ENCODE data around the gene PRPF8. TPM values are rescaled to one million over a fixed set of nuclear protein-coding genes. Genes with fewer than 3 reads are reported as not detected.

PRPF8 gene
- total RNA-seq, 4 donors from 2014 or later, result 176 to 235 (median 194) TPM

DNA sequence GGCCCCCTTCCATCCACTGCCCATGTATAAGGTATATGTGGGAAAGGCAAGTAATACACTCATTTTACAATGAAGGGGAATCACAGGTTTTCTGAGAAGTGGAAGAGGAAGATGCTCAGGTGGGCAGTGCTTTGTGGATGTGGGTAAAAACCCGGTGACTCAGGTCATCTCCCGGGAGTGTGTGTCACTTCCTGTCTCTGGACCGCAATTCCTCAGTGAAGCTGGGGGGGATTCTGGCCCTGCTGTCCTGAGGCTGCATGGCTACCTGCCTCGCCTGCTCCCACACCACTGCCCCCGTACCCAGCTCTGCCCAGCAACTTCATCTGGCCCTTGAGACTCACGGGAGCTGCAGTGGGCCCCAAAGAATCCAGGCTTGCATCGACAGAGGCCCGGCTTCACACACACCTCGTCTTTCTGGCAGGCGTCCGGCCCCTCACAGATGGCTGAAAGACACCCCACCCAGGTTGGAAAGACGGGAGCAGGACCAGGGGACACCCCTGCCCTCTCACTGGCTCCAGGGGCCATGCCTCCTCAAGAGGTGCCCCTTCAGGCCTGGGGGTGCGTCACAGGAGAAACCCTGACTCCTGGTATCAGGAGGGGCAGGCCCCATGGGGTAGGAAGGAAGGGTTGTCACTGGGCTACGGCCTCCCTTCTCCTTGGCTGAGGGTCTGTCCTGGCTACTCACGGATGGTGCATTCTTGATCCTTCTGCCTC is 40.0 kb downstream of the PRPF8 start:
- no peak for DNase-seq (ENCODE audit: low spot score in 2 of 2)
- WGBS, 2 donors, result 64 to 75% methylated on average over 11 to 15 of the region's 15 CpGs

DNA sequence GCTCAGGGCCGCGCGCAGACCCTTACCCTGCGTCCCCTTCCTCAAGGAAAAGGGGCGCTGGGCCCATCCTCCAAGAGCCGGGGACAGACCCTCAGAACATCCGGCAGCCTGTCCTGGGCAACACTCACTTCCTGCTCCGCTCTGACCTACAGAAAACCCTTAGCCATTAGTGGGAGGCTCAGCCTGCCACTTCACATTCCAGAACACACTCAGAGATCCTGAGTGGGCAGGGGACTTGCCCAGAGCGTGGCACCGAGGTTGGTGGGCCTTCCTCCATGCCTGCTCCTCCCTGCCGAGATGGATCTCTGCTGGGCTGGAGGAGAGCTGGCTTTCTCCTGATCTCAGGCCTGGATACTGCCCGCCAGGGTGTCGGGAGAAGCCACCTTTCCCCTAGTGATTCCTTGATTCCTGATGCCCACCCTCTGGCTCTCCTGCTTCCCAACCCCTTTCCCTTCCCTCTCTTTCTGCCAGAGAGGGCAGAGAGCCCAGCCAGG is 40.6 kb downstream of the PRPF8 start:
- WGBS, 2 donors, result 54 to 60% methylated on average over 3 to 5 of the region's 13 CpGs
- TF ChIP-seq, protein P1, sequence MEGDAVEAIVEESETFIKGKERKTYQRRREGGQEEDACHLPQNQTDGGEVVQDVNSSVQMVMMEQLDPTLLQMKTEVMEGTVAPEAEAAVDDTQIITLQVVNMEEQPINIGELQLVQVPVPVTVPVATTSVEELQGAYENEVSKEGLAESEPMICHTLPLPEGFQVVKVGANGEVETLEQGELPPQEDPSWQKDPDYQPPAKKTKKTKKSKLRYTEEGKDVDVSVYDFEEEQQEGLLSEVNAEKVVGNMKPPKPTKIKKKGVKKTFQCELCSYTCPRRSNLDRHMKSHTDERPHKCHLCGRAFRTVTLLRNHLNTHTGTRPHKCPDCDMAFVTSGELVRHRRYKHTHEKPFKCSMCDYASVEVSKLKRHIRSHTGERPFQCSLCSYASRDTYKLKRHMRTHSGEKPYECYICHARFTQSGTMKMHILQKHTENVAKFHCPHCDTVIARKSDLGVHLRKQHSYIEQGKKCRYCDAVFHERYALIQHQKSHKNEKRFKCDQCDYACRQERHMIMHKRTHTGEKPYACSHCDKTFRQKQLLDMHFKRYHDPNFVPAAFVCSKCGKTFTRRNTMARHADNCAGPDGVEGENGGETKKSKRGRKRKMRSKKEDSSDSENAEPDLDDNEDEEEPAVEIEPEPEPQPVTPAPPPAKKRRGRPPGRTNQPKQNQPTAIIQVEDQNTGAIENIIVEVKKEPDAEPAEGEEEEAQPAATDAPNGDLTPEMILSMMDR (IDR thresholded peaks at IDR 0.05), result no peak
- TF ChIP-seq EP300 (IDR thresholded peaks at IDR 0.05) (no peak), POLR2A (IDR thresholded peaks at IDR 0.05) (no peak)
- H3K27ac ChIP-seq, result peak overlapping the region; percentile 21 to 85 (median 66)
- H3K36me3 ChIP-seq, result no peaks in the 10 kb centered on the region
- no peak for DNase-seq (ENCODE audit: low spot score in 2 of 2)
- H3K4me3 ChIP-seq, result peak overlapping the region in 3 of 4 donors; percentile 32 to 63 (median 57)
- peaks cover 0 to 52% (median 18%) of the 10 kb centered on the region in 4 donors for H3K4me1 ChIP-seq
- no peaks in the 10 kb centered on the region for H3K27me3 ChIP-seq
- H3K9me3 ChIP-seq, result no peaks in the 10 kb centered on the region

More for the DNA sequence above, 40.0 kb downstream of the PRPF8 start:
- H3K27me3 ChIP-seq, result no peaks in the 10 kb centered on the region
- no peaks in the 10 kb centered on the region for H3K9me3 ChIP-seq
- H3K27ac ChIP-seq, result peak overlapping the region in 2 of 4 donors; percentile 77 to 85
- peaks cover 0 to 52% (median 20%) of the 10 kb centered on the region in 4 donors for H3K4me1 ChIP-seq
- peak overlapping the region; percentile 10 to 63 (median 34) for H3K4me3 ChIP-seq
- TF ChIP-seq POLR2A (IDR thresholded peaks at IDR 0.05) (no peak), EP300 (IDR thresholded peaks at IDR 0.05) (no peak)
- TF ChIP-seq, protein P1 (IDR thresholded peaks at IDR 0.05), result no peak
- no peaks in the 10 kb centered on the region for H3K36me3 ChIP-seq

DNA sequence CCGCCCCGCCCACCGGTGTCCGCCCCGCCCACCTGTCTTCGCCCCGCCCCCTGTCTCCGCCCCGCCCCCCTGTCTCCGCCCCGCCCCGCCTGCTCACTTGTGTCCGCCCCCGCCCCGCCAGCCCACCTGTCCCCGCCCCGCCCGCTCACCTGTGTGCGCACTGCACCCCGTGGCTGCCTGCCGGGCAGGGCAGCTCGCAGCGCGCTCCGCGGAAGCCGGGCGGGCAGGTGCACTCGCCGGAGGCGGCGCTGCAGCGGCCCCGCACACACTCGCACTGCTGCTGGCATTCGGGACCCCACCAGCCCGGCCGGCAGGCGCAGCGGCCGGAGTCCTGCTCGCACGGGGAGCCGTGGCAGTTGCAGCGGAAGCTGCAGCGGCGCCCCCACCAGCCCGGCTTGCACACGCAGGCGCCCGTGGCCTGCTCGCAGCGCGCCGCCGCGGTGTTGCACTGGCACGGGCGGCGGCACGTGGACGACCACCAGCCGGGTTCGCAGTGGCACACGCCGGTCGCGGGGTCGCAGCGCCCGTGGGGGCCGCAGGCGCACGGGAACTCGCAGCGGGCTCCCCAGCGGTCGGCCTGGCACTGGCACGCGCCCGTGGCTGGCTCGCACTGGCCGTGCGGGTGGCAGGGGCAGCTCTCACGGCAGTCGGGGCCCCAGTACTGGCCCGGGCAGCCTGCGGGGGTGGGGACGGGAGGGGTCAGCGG is 41.2 kb downstream of the PRPF8 start:
- DNase-seq (ENCODE audit: low spot score in 2 of 2), result no peak
- 0 to 1% methylated on average over 9 to 14 of the region's 90 CpGs for WGBS, 2 donors
- Histone ChIP-seq H3K4me3 (peak overlapping the region in 3 of 4 donors; percentile 32 to 63 (median 57)), H3K9me3 (no peaks in the 10 kb centered on the region), H3K27me3 (no peaks in the 10 kb centered on the region), H3K27ac (peak overlapping the region; percentile 21 to 85 (median 66)), H3K4me1 (peaks cover 0 to 48% (median 16%) of the 10 kb centered on the region in 4 donors), H3K36me3 (no peaks in the 10 kb centered on the region)
- no peak for TF ChIP-seq POLR2A (IDR thresholded peaks at IDR 0.05)
- TF ChIP-seq, protein P1 (IDR thresholded peaks at IDR 0.05), result peak in 4 of 5 experiments; percentile 26 to 36 (median 29)

DNA sequence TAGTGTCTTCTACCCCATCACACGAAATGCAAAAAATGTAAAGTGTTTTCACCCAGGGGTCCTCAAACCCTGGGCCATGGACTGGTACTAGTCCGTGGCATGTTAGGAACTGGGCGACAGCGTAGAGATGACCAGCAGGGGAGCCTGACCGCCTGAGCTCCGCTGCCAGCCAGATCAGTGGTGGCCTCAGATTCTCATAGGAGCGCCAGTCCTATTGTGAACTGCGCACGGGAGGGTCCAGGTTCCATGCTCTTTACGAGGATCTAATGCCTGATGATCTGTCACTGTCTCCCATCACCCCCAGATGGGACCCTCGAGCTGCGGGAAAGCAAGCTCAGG is 43.6 kb downstream of the PRPF8 start:
- Histone ChIP-seq H3K4me3 (no peak overlapping the region), H3K27me3 (no peaks in the 10 kb centered on the region), H3K27ac (no peak overlapping the region), H3K4me1 (peaks cover 0 to 29% (median 8%) of the 10 kb centered on the region in 4 donors), H3K36me3 (peaks cover 0 to 10% (median 0%) of the 10 kb centered on the region in 3 donors), H3K9me3 (no peaks in the 10 kb centered on the region)
- WGBS, 2 donors, result 66 to 67% methylated on average over 10 to 12 of the region's 12 CpGs
- TF ChIP-seq POLR2A (IDR thresholded peaks at IDR 0.05) (no peak), EP300 (IDR thresholded peaks at IDR 0.05) (no peak)
- TF ChIP-seq, protein P1 (IDR thresholded peaks at IDR 0.05), result no peak
- no peak for DNase-seq (ENCODE audit: low spot score in 2 of 2)
